Renal pelvis (tissue), 4 donors: ENCODE data around the gene SRPK2. TPM values are rescaled to one million over a fixed set of nuclear protein-coding genes. Genes with fewer than 3 reads are reported as not detected.
A peak's percentile ranks its signal among the peaks of the same experiment; 100 is the strongest.
"Not testable (repeated sequence)": the region's sequence is repeated elsewhere in the genome, so short reads cannot be mapped to it uniquely, and the experiment has no call there.

Experiments used
- DNase-seq: peaks from one replicate; pipeline ENCODE4 v3.0.0-alpha.2; 2013
- polyA plus RNA-seq, 3 donors: library from polyadenylated mRNA; unstranded; fragments of 120-200 nt; gene quantifications; one replicate each; pipeline ENCODE4 v1.2.1, GENCODE V29; 2013; ENCODE audit not compliant: insufficient read length in 3 of 3

The SRPK2 gene
- polyA plus RNA-seq, 3 donors: 46.1 to 47.5 (median 47.4) TPM

- DNase-seq: no peak
These were observed 120.7 kb downstream of the SRPK2 start for GRCh38 chr7:105268056-105268455.

- DNase-seq: no peak
These were observed 121.5 kb downstream of the SRPK2 start for GRCh38 chr7:105267244-105267643.

DNA sequence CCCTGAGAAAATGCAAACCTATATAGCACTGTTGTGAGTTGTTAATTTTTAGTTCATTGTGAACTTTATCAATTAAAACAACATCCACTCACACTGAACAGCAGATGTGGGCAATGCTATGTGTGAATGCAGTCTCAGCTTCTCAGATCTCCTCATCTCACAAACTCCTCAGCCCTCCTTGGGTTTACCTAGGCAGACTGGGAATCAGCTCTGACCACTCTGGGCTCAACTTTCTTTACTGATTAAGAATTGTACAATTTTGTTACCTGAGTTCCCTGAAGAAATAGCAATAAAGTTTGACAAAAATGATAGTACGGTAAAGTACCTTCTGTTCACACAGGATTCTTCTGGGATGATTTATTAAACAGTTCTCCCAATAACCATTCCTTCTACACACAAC, 124.0 kb downstream of the SRPK2 start:
- no peak for DNase-seq

GRCh38 chr7:105261689-105262088, 127.0 kb downstream of the SRPK2 start:
- DNase-seq: peak; percentile 23

GRCh38 chr7:105260201-105260871, 128.4 kb downstream of the SRPK2 start:
- not testable (repeated sequence) for DNase-seq

DNA sequence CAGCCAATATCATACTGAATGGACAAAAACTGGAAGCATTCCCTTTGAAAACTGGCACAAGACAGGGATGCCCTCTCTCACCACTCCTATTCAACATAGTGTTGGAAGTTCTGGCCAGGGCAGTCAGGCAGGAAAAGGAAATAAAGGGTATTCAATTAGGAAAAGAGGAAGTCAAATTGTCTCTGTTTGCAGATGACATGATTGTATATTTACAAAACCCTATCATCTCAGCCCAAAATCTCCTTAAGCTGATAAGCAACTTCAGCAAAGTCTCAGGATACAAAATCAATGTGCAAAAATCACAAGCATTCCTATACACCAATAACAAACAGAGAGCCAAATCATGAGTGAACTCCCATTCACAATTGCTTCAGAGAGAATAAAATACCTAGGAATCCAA, 129.8 kb downstream of the SRPK2 start:
- not testable (repeated sequence) for DNase-seq

DNA sequence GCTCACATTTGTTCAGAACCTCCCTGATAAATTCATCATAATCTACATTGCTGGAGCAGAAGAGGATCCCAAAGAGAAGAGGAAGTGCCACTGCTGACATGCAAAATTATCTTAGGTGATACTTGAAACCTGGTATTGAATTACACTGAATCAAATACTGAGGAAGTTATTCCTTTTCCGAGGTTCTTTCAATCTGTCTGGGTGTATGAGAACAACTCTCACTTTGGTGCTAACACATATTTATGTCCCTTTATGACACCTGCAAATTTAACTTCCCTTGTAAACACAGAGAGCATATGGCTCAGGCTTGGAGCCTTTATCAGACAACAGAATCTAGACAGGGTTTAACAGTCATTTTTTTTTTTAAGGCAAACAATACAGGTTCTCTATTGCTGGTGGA, 131.4 kb downstream of the SRPK2 start:
- no peak for DNase-seq

- no peak for DNase-seq
These were observed 131.9 kb downstream of the SRPK2 start for GRCh38 chr7:105256761-105257231.

DNA sequence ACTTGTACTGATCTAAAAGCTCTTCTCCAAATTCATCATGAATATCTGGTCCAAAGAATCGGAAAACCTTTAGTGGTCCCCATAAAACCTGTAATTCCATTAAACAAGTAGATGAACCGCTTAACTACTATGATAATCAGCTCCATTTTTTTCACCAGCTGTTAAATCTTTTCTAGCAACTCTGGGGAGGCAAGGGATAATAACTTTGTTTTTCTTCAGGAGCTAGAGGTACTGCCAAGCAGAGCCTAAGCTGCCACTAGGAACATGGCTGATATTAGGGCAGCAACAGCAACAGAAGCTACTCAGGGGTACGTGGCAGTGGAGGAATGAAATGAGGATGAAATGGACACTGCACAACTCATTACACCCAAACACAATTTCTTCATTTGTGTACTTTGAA, 138.0 kb downstream of the SRPK2 start:
- no peak for DNase-seq

DNA sequence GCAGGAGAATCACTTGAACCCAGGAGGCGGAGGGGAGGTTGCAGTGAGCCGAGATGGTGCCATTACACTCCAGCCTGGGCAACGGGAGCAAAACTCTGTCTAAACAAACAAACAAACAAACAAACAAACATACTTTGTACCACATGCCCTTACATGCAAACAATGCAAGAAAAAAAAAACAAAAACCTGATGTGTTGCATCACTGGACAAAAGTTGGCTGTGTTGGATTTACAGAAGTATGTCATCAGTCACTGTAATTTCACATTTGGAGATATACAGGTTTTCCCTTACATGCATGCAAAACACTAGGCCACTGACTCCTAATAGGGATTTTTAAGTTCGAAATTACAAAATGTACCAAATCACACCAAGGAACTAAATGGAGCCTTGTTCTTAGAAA, 138.5 kb downstream of the SRPK2 start:
- no peak for DNase-seq

DNA sequence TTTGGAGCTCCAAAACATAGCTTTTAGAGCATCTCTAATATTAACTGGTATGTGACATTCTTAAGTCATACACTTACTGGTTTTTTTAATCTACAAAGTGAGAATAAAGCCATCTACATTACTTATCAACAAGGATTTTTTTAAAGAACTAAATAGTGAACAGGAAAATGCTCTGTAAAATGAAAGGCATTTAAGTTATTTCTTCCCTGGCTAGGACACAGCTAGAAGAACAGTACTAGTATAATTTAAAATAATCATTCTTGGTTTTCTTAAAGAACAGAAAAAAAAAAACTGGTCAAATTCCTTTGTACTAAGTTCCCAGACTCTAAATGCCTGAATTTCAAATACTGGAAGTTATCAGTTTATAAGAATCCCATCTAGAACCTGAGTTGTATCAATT, 139.5 kb downstream of the SRPK2 start:
- DNase-seq: no peak

DNA sequence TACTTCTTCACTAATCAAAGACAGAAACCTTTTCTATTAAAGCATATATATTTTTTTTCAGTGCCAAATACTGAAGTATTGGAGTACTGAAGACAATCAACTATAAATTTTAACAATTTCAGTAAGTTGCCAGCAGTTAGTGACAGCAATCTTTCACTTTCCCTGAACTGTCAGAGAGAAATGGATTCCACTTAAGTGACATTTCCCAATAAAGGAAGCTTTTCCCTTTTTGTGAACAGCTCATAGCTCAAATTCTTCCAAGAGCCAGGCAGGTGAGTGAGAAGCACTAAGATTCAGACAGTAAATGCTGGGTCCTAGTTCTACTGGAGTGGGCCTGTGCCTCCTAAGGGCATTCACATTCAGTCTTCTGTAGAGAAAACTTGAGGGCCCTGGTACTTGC, 142.0 kb downstream of the SRPK2 start:
- no peak for DNase-seq

DNA sequence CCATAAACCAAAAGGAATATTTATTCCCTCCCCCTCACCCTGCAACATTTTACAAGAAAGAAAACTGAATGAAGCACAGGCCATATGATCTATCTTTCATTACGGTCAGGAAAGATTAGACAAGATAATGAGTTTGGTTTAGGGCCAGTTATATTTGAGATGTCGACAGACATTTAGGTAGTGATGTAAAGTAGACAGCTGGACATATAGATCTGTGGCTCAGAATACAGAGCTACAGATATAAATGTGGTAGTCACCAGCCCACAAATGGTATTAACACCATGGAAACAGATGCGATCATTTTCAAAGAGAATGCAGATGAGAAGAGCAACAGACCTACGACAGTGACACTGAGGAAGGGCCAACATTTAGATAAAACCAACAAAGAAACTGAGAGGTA, 142.5 kb downstream of the SRPK2 start:
- no peak for DNase-seq

- peak; percentile 46 for DNase-seq
These were observed 143.2 kb downstream of the SRPK2 start for GRCh38 chr7:105245398-105246114.

GRCh38 chr7:105244594-105244993, 144.1 kb downstream of the SRPK2 start:
- no peak for DNase-seq

GRCh38 chr7:105241198-105241597, 147.5 kb downstream of the SRPK2 start:
- DNase-seq: no peak

DNA sequence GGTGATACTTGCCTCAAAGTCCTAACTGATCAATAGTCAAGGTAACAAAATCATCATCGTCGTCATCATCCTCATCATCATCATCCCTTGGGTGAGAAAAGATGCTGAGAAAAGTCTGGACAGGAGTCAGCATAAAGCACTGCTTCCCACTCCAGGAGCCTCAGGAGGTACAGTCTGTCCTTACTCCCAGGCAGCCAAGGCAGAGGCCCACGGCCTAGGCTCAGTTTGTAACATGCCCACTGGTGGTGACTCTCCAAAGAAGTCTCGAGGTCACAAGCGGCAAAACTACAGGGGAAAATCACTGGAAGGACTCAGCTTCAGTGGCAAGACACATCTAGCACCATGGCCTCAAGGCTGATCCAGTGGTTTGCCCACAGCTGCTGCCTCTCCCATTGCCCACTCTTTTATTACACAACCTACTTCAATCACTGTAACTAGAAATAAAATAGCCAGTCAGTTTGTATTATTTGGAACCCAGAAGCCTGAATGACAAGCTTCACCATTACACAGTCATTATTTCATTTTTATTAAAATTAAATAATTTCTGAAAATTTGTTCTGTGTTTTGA, 150.4 kb downstream of the SRPK2 start:
- DNase-seq: no peak

DNA sequence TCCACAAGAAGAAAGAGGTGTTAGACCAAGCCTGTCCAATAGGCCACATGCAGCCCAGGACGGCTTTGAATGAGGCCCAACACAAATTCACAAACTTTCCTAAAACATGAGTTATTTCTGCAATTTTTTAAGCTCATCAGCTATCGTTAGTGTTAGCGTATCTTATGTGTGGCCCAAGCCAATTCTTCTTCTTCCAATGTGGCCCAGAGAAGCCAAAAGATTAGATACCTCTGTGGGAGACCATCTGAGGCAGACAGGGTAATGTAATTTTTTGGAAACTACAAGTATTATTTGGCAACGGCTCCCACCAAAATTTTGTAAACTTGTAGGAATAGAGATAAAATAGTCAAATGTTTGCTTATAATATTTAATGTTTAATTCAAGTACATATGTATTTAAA, 153.8 kb downstream of the SRPK2 start:
- no peak for DNase-seq

DNA sequence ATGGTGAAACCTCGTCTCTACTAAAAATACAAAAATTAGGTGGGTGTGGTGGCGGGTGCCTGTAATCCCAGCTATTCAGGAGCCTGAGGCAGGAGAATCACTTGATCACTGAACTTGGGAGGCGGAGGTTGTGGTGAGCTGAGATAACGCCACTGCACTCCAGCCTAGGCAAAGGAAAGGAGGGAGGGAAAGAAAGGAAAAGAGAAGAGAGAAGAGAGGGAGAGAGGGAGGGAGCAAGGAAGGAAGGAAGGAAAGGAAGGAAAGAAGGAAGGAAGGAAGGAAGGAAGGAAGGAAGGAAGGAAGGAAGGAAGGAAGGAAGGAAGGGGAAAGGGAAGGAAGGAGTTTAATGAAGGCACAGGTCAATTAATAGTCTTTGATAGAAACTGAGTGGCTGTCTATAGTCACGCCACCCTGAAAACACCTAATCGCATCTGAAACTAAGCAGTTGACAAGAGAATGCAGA, 155.9 kb downstream of the SRPK2 start:
- DNase-seq: not testable (repeated sequence)

- no peak for DNase-seq
These were observed 158.2 kb downstream of the SRPK2 start for GRCh38 chr7:105230486-105230885.

GRCh38 chr7:105229641-105230040, 159.1 kb downstream of the SRPK2 start:
- DNase-seq: no peak

DNA sequence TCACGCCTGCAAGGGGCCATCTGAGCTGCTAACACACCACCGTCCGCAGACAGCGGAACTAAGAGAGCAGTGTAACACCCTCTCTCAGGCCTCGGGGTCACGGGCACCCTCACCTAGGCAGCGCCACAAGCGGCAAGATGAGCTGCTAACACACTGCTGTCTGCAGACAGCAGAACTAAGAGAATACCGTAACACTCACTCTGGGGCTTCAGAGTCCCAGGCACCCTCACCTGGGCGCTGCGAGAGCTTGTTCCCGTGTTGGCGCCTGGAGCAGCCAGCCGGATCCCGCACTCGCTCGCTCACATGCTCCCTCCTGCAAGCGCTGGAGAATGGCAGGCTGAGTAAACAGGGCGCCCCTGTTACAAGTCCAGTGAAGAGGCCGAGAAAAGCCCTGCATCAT, 160.2 kb downstream of the SRPK2 start:
- DNase-seq: no peak

DNA sequence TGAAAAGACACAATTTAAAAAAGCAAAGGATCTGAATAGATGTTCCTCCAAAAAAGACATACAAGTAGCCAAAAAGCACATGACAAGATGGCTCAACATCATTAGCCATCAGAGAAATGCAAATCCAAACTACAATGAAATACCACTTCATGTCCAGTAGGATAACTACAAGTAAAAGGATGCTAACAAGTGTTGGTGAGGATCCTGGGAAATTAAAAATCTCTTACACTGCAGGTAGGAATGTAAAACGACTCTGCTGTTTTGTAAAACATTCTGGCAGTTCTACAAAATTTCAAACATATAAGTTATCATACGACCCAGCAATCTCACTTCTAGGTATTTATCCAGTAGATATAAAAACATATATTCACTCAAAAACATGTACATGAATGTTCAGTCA, 161.3 kb downstream of the SRPK2 start:
- no peak for DNase-seq
